Measurements from ENCODE around the gene TIE1. TPM values are rescaled to one million over a fixed set of nuclear protein-coding genes. Genes with fewer than 3 reads are reported as not detected.

Gene TIE1
- total RNA-seq (2022; extraction: Qiagen RNA extraction) = not detected in 5 replicates

GRCh38 chr1:43300378-43301094 lies at the start of gene TIE1:
TSS of gene TIE1 (plus strand) at chr1:43300982. CDS start at chr1:43301072, 90 bp downstream.

GRCh38 chr1:43269627-43270375 lies 31.0 kb upstream of the TIE1 start, which contains the start of gene TMEM125:
TSS of gene TMEM125 (plus strand) at chr1:43269983. CDS start at chr1:43272723, 2,740 bp downstream.

GRCh38 chr1:43285269-43285990 lies 15.4 kb upstream of the TIE1 start, which contains the start of gene C1orf210:
TSS of gene C1orf210 (minus strand) at chr1:43285581. CDS start at chr1:43283270, 2,311 bp downstream.

GRCh38 chr1:43337588-43337987 lies 36.8 kb downstream of the TIE1 start, which contains the start of gene MPL:
TSS of gene MPL (plus strand) at chr1:43337818. CDS start at chr1:43337849, 31 bp downstream.

GRCh38 chr1:43358746-43359693 lies 58.2 kb downstream of the TIE1 start, which contains the start of gene CDC20:
TSS of gene CDC20 (plus strand) at chr1:43358981. CDS start at chr1:43359216, 235 bp downstream.

GRCh38 chr1:43367904-43368645 lies 67.3 kb downstream of the TIE1 start, which contains the start of gene ELOVL1:
TSS of gene ELOVL1 (minus strand) at chr1:43368011. CDS start at chr1:43365609, 2,402 bp downstream.

Other genes starting within 250 kb of the TIE1 start
- 178 to 195 TPM (median 180 TPM) in 5 replicates for gene EBNA1BP2, start 128.7 kb upstream of the TIE1 start, total RNA-seq (2022; extraction: Qiagen RNA extraction)
- 0.22 to 0.65 TPM (median 0.39 TPM) in 5 replicates for gene CFAP57, start 128.7 kb upstream of the TIE1 start, total RNA-seq (2022; extraction: Qiagen RNA extraction)
- not detected in 5 replicates for gene TMEM125, start 31.0 kb upstream of the TIE1 start, total RNA-seq (2022; extraction: Qiagen RNA extraction)
- gene C1orf210, start 15.4 kb upstream of the TIE1 start, total RNA-seq (2022; extraction: Qiagen RNA extraction) = not detected in 5 replicates
- gene MPL, start 36.8 kb downstream of the TIE1 start, total RNA-seq (2022; extraction: Qiagen RNA extraction) = 0.23 TPM in 1 of 5 replicates, not detected in the others
- gene CDC20, start 58.0 kb downstream of the TIE1 start, total RNA-seq (2022; extraction: Qiagen RNA extraction) = 178 to 205 TPM (median 195 TPM) in 5 replicates
- gene ELOVL1, start 67.0 kb downstream of the TIE1 start, total RNA-seq (2022; extraction: Qiagen RNA extraction) = 131 to 158 TPM (median 137 TPM) in 5 replicates
- 34.7 to 37.6 TPM (median 36.1 TPM) in 5 replicates for gene MED8, start 88.8 kb downstream of the TIE1 start, total RNA-seq (2022; extraction: Qiagen RNA extraction)
- gene SZT2, start 88.9 kb downstream of the TIE1 start, total RNA-seq (2022; extraction: Qiagen RNA extraction) = 4.8 to 9.4 TPM (median 6.5 TPM) in 5 replicates
- gene HYI, start 152.9 kb downstream of the TIE1 start, total RNA-seq (2022; extraction: Qiagen RNA extraction) = 12.2 to 17.2 TPM (median 16.2 TPM) in 5 replicates
- 81.1 to 113 TPM (median 93.5 TPM) in 5 replicates for gene PTPRF, start 229.9 kb downstream of the TIE1 start, total RNA-seq (2022; extraction: Qiagen RNA extraction)